Stimulated activated CD8-positive, alpha-beta memory T cell treated with anti-CD3 and anti-CD28 coated beads, Interleukin-4, amount 100 ng/mL, for 48 hours (primary cell): Measurements from ENCODE around the gene SMCO4.

Experiments used
- DNase-seq: peaks from one replicate; pipeline ENCODE4 v3.0.0-alpha.2; 2020

SMCO4 gene

DNA sequence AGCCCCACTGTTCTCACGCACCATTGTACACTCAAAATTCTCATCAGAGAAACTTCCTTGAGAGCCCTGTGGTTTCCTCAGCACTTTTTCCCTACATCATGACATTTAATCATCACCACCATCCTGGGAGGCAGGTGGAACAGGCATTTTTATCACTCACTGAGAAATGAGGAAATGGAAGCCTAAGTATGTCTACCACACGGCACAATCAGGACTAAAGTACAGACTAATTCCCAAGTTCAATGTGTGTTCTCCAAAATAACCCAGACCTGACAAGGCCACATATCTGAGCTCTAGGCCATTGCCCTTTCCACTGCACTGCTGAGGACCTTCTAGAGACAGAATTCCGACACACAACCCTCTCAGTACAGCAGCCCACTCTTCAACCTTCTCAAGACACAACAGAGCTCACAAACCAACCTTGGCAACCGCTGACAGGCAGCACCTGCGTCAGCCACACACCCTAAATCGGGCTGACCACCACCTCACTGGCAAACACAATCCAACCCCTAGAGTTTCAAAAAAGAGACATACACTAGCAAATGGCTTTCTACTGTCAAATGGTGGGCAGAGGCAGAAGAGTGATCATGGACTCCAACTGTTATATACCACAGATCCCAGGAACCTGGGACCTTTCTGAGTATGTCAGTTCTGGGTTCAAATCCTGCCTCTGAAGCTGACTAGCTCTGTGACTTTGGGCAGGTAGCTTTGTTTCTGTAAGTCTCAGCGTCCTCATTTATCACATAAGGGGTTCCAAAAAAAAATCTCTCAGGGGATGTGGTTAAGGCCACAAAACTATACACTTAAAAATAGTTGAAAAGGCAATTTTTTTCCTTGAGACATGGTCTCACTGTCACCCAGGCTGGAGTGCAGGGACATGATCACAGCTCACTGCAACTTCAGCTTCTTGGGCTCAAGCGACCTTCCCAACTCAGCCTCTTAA, 16.3 kb downstream of the SMCO4 start:
- no peak for DNase-seq

DNA sequence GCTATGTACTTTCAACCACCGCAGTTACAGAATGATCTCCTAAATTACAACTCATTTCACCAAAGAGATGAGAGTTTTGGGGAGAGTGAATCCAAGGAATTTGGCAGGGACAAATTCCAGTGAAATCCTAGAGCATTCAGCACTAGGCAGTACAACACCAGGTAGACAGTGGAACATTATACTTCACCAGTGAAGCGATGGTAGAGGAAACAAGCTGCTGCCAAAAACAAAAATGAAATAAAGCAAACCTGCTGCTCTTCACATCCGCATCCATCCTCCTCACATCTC, 16.9 kb downstream of the SMCO4 start:
- no peak for DNase-seq

DNA sequence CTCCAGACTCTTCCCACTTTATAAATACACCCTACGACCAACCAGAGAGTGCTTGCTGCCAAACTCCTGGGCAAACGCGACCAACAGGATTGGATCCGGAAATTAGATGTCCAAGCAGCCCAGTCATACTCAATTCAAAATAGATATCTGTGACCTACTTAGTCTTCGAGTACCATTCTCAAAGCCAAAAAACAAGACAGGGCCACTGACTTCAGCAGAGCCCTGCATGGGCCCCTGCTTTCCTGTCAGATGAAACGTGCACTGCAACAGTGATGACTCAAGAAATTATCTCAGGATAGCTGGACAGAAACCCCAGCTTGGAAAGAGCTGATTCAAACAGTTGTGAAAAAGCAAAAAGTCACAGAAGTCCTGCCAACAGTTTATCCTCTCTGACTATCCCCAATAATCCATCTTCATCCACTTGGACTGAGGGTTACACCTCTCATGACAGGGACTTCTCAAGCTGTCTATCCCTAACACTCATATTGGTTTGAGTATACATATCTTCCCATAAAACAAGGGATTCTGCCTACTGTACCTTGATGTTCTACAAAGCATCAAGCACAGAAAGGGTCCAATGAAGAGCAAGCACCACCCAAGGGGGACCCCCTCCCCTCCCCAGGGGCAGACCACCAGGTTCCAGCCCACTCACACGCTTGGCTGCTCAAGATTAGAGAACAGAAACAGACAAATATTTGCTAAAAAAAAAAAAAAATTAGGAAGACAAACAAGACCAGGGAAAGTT, 17.4 kb downstream of the SMCO4 start:
- DNase-seq, result no peak

DNA sequence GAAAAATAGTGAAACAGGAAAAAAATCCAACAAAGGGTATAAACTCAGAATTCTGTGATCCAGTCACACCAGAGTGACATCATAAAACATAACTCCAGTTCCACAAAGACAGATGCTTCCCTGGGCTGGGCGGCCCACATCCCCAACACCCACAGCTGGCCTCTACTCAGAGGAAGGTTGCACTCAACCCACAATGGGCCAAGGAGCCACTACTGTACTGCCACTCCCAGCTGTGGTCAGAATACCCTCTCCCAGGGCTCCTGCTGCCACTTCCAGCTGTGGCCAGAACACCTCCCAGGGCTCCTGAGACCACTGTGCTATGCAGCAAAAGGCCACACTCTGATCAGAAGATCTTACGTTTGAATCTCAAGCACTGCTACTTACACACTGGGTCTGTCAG, 18.3 kb downstream of the SMCO4 start:
- DNase-seq, result no peak

DNA sequence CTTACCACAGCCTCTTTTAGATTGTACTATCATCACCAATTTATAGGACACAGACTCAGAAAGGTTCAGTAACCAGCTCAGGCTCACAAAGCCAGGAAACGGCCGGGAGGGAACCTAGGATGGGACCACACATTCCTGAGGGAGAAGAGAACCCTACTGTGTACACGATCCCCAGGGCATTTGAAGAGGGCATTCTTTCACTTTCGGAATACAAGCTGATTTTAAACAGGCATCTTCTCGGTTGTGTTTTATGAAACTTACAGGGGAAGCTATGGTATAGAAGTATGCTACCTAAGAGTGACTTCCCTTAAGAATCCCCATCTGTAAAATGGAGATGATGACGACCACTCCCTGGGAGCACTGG, 19.0 kb downstream of the SMCO4 start:
- DNase-seq, result no peak

DNA sequence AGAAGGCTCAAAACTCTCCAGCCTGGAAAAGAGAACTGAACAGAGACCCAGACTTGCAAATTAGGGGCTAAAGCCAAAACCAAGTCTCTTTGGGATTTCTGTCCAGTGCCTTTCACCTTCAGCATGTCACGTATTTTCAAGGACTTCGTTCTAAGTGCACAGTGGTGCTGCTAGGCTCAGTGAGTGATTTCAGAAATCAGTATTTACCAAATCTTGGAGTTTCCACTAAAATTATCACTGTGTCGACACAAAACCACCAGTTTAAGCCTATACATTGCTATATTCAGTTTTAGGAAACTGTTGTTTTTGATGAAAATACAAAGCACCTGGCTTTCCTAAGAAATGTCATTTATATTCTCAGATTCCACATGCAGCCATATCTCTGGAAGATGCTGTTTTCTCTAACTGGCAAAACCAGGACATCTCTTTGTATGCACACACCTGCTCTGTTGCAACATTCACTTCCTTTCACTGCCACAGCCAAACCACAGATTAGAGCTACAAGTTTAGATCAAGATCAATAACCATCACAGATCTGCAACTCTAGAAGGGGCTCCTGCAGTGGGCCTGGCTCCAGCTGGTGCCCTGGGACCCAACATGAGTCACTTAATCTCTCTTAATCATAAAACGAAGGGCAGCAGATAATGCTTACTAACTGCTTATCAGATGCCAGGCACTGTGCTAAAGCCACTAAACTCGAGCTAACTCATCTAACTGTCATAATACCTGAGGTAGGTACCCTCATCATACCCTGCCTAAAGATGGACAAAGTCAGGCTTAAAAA, 22.3 kb downstream of the SMCO4 start:
- peak; percentile 34 for DNase-seq

DNA sequence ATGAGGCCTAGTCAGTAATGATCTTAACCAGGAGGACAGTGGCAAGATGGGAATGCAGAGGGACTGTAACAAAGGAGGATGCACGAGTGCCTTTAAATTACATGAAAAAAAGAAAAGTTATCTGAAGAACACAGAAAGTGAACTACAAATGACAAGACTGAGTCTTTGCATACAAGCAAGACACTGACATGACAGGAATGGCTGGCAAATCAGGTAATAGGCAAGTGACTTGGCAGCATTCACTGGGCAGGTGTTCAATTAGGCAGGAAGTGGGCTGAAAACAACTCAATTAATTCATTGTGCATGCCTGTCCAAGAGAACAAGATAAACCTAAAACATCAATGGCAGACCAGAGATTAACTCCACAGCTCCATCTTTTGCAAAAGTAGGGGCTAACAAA, 24.0 kb downstream of the SMCO4 start:
- no peak for DNase-seq

DNA sequence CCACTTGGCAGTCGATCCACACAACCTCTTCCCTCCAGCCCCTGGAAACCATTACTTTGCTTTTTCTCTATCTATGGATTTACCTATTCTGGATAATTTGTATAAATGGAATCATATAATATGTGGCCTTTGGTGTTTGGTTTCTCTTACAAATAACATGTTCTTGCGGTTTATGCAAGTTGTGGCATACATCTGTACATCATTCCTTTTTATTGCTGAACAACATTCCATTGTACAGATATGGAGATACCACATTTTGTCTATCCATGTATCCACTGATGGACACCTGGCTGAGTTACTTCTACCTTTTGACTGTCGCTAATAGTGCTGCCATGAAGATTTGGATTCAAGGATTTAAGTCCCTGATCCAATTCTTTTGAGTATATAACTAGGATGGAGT, 25.1 kb downstream of the SMCO4 start:
- DNase-seq, result no peak

DNA sequence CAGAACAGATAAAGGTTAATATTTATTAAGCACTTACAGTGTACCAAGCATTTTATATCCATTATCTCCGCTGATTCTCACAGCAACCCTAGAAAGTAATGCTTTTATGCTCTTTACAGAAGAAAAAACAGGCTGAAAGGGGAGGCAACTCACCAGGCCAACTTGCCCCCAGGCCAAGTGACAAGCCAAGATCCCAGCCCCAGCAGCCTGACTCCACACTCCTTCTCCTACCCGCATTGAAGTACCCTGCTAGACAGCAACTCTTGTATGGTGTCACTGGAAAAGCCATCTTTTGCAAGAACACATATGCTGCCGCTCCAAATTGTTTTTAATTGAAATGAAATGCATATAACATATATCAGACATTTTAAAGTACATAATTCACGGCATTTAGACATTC, 25.6 kb downstream of the SMCO4 start:
- no peak for DNase-seq

DNA sequence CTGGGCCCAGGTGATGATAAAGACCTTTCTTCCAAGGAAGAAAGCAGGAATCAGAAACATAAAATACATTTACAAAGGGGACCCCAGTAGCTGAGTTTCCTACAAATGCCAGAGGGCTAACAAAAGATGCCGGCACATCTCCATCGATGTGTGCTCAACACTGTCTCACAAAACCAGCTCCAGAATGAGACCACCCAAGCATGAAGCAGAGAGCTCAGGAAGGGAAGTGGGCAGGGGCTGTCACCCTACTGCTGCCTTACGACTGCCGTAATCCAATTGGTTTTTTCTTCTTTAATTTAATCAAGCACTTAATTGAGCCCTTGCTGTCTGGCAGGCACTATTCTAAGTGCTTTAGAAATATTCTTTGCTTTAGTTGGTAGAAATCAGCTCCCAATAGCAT, 26.1 kb downstream of the SMCO4 start:
- DNase-seq, result no peak

- DNase-seq, result no peak
These were observed 27.7 kb downstream of the SMCO4 start for GRCh38 chr11:93515441-93516025.

DNA sequence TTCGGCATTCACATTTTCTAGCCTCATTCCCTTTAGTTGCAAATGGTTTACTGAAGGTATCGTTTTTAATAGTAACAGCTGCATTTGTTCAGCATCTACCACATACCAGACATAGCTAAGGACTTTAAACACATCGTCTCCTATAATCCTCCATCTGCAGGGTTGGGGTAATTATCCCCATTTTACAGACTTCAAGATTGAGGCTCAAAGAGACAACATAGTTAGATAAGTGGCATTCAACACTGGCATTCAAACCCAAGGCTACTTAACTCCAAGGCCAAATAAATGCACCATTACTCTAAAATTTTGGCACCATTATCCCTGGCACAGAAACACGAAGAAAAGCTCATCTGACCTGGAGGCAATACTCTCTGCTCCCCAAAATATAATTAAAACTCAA, 28.5 kb downstream of the SMCO4 start:
- DNase-seq, result no peak

- no peak for DNase-seq
These were observed 29.4 kb downstream of the SMCO4 start for GRCh38 chr11:93513772-93514171.

DNA sequence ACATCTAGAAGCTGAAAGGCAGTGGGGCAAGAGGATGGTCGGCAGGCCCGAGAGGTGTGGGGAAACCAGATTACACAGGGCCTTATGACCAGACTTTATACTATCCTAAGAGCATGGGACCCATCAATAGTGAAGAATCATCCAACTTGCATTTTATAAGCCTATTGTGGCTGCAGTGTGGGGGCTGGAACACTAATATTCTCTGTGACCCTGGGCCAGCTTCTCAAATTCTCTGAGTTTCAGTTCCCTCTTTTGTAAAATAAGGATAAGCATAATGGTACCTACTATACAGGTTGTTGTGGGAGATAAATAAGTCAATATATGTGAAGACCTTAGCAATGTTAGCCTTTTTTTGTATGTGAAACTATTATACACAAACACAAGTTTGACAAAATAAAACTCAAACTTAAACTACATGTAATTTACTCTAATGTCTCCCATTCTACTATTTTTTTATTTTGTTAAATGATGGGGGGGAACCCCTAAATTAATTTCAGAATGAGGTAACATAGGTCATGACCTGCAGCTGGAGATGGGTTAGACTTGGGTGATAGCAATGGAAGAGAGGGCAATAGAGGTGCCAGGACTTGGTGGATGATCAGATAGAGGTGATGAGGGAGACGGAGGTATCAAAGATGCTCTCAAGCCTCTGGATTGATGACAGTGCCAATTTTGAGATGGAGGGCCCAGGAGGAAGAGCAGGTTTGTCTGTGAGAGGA, 30.1 kb downstream of the SMCO4 start:
- DNase-seq, result no peak

- DNase-seq, result no peak
These were observed 31.1 kb downstream of the SMCO4 start for GRCh38 chr11:93512073-93512475.

GRCh38 chr11:93510196-93510873, 32.9 kb downstream of the SMCO4 start:
- DNase-seq, result no peak

GRCh38 chr11:93507517-93507916, 35.7 kb downstream of the SMCO4 start:
- no peak for DNase-seq

DNA sequence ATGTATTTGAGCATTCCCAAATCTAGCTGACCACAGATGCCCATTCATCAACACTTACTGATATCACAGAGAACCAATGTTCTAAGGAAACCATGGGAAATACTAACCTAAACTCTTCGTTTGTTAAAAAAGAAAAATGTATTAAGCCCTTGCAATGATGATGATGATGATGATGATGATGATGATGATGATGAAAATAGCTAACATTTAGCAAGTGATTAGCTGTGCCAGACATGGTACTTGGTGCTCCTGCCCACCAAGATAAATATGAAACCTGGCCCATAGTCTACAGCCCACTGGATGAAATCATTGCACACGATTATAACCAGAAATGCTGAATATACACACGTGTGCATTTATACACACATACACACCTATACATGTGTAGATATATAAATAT, 37.5 kb downstream of the SMCO4 start:
- DNase-seq, result no peak

DNA sequence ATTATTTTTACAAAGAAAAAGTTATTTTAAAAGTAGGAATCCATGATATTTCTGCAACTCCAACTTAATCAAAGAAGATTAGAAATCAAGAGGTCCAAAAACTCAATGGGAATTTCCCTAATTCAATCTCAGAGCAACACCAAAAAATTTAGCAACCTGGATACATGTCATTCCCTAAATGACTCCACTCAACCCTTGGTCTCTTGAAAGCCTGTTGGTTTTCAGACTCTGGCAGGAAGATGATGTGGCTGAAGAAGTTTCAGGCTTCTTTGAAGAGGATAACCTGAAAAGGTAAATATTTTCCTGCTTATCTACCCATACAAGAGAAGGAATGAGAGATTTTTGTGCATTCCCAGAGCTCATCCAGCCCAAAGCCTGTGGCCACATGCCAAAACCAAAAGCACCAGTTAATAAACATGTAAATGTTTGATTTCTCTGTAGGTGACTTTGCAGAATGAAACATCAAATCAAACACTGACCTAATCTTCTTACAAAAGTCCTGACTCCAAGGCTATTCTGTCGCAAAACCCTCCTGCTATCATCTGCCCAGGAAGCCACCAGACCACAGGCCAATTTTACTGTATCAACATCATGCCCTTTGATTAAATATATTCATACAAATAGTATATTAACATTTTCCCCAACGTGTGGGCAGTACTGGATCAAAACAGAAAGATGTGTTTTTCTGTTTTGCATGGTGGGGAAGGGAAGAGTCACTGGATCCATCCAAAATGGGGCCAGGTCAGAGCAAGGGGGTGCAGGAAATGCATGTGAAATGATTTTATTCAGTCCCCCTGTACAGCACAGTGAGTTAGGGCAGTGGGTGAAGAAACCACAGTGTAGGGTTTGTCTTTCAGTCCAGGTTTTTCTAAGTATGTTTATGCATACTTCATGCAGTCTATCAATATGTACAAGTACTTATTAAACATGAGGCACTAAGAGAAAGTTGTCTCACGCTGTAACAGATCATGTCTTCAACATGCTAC, 38.8 kb downstream of the SMCO4 start:
- DNase-seq, result no peak

GRCh38 chr11:93501856-93502255, 41.3 kb downstream of the SMCO4 start:
- no peak for DNase-seq

GRCh38 chr11:93500759-93501158, 42.4 kb downstream of the SMCO4 start:
- DNase-seq, result no peak
